ENCODE results near the gene IL4I1. TPM values are rescaled to one million over a fixed set of nuclear protein-coding genes. Genes with fewer than 3 reads are reported as not detected.
A peak's percentile ranks its signal among the peaks of the same experiment; 100 is the strongest.

IL4I1 gene
- total RNA-seq, 4 donors from 2014 or later, result 0.34 to 0.50 TPM; not detected in 2

GRCh38 chr19:49891393-49891792 is 5.3 kb downstream of the IL4I1 start:
- Histone ChIP-seq H3K4me1 (peaks cover 9 to 18% (median 16%) of the 10 kb centered on the region in 4 donors), H3K27ac (replicated peaks in 1 of 4) (no peak overlapping the region), H3K36me3 (peaks cover 4 to 32% (median 15%) of the 10 kb centered on the region in 4 donors), H3K4me3 (no peak overlapping the region), H3K27me3 (peaks cover 0 to 37% (median 9%) of the 10 kb centered on the region in 4 donors), H3K9me3 (no peaks in the 10 kb centered on the region)
- no peak for DNase-seq (ENCODE audit: extremely low spot score)
- WGBS, result 86% methylated on average over 16 of the region's 17 CpGs
- intact Hi-C loops (cut with DNase I), result no loop called here
- no peak for TF ChIP-seq CTCF (IDR thresholded peaks at IDR 0.05)

GRCh38 chr19:49890349-49891311 is 6.1 kb downstream of the IL4I1 start:
- Histone ChIP-seq H3K27me3 (peaks cover 0 to 37% (median 9%) of the 10 kb centered on the region in 4 donors), H3K4me3 (peak overlapping the region; percentile 32 to 50 (median 39)), H3K36me3 (peaks cover 4 to 40% (median 22%) of the 10 kb centered on the region in 4 donors), H3K27ac (replicated peaks in 1 of 4) (no peak overlapping the region), H3K9me3 (no peaks in the 10 kb centered on the region), H3K4me1 (peaks cover 9 to 17% (median 16%) of the 10 kb centered on the region in 4 donors)
- TF ChIP-seq EP300 (IDR thresholded peaks at IDR 0.05) (no peak), POLR2A (IDR thresholded peaks at IDR 0.05; ENCODE audit: low read depth) (no peak), CTCF (IDR thresholded peaks at IDR 0.05) (no peak), POLR2AphosphoS5 (IDR thresholded peaks at IDR 0.05) (peak in 1 of 2 donors; percentile 12)
- 12% methylated on average over 37 of the region's 69 CpGs for WGBS
- intact Hi-C loops (cut with DNase I), result no loop called here
- DNase-seq (ENCODE audit: extremely low spot score), result no peak

- peak overlapping the region; percentile 32 to 50 (median 39) for H3K4me3 ChIP-seq
- intact Hi-C loops (cut with DNase I), result no loop called here
- H3K9me3 ChIP-seq, result no peaks in the 10 kb centered on the region
- WGBS, result 62% methylated on average over 30 of the region's 71 CpGs
- peaks cover 9 to 48% (median 30%) of the 10 kb centered on the region in 4 donors for H3K36me3 ChIP-seq
- no peak for TF ChIP-seq POLR2A (IDR thresholded peaks at IDR 0.05; ENCODE audit: low read depth)
- TF ChIP-seq POLR2AphosphoS5 (IDR thresholded peaks at IDR 0.05), result peak; percentile 50 to 70
- peak; percentile 52 to 88 (median 67) for TF ChIP-seq CTCF (IDR thresholded peaks at IDR 0.05)
- peak; percentile 95 for DNase-seq (ENCODE audit: extremely low spot score)
- H3K27ac ChIP-seq (replicated peaks in 1 of 4), result no peak overlapping the region
- H3K4me1 ChIP-seq, result peaks cover 9 to 17% (median 16%) of the 10 kb centered on the region in 4 donors
- peaks cover 0 to 37% (median 9%) of the 10 kb centered on the region in 4 donors for H3K27me3 ChIP-seq
Measured at GRCh38 chr19:49889687-49890348, 6.9 kb downstream of the IL4I1 start.

GRCh38 chr19:49889038-49889686 is 7.5 kb downstream of the IL4I1 start:
- H3K4me1 ChIP-seq, result peaks cover 9 to 17% (median 16%) of the 10 kb centered on the region in 4 donors
- H3K4me3 ChIP-seq, result no peak overlapping the region
- intact Hi-C loops (cut with DNase I), result no loop called here
- peaks cover 0 to 37% (median 9%) of the 10 kb centered on the region in 4 donors for H3K27me3 ChIP-seq
- WGBS, result 89% methylated on average over 19 of the region's 23 CpGs
- no peak for DNase-seq (ENCODE audit: extremely low spot score)
- H3K27ac ChIP-seq (replicated peaks in 1 of 4), result no peak overlapping the region
- no peaks in the 10 kb centered on the region for H3K9me3 ChIP-seq
- TF ChIP-seq POLR2AphosphoS5 (IDR thresholded peaks at IDR 0.05), result no peak
- no peak for TF ChIP-seq EP300 (IDR thresholded peaks at IDR 0.05)
- no peak for TF ChIP-seq CTCF (IDR thresholded peaks at IDR 0.05)
- no peak for TF ChIP-seq POLR2A (IDR thresholded peaks at IDR 0.05; ENCODE audit: low read depth)
- peaks cover 15 to 54% (median 36%) of the 10 kb centered on the region in 4 donors for H3K36me3 ChIP-seq

Data from esophagus muscularis mucosa (tissue), 4 donors.